ENCODE measurements around the gene SMIM35. TPM values are rescaled to one million over a fixed set of nuclear protein-coding genes. Genes with fewer than 3 reads are reported as not detected.

SMIM35 gene
- total and polyA plus RNA-seq, 2 of the 4 experiments (the other 2 are of a cell fraction), result not detected

DNA sequence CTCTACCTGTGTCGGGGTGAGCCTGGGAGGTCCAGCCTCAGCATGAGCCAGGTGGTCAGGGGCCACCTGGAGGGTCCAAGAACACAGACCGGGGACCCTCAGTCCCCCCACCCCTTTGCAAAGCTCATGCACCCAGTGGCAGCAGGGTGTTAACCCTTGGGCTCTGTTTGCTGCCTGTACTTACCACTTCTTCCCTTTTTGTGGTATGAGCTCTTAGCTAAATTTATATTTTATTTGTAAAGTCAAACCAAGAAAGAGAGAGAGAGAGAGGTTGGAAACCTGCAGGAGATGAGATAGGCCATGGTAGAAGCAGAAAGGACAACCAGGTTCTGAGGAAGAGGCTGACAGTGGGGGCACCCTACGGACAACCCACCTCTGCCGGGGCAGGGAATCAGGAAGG, 70.7 kb downstream of the SMIM35 start:
- no peak overlapping the region for H2BK120ac ChIP-seq (ENCODE audit: low read depth, low read length)
- no peak overlapping the region for H2AK5ac ChIP-seq (ENCODE audit: low read depth, low read length)
- BruUV-seq (replicated peaks), result no TSS peak
- no peaks in the 10 kb centered on the region for H3K4me1 ChIP-seq (ENCODE audit: control insufficient read depth, insufficient read depth, low read length)
- no peaks in the 10 kb centered on the region for H3K36me3 ChIP-seq (ENCODE audit: control insufficient read depth, insufficient read depth, low read length)
- no peak overlapping the region for H2AFZ ChIP-seq (replicated peaks; ENCODE audit: low read length, poor library complexity)
- H3K14ac ChIP-seq (replicated peaks; ENCODE audit: low read depth, low read length), result no peak overlapping the region
- in situ Hi-C loops (cut with MboI; ENCODE audit: low sequenced_read_pairs) (no loop called here), dilution Hi-C loops (cut with HindIII; ENCODE audit: low sequenced_read_pairs, unreplicated experiment) (no loop called here), intact Hi-C loops (cut with micrococcal nuclease) (no loop called here)
- POLR2A ChIA-PET (ENCODE audit: unreplicated experiment), result no interaction called here
- no peak overlapping the region for H3K27ac ChIP-seq (ENCODE audit: insufficient read depth, low read length)
- H3K4me3 ChIP-seq (ENCODE audit: insufficient read depth, low read depth, low read length), result no peak overlapping the region
- no peak overlapping the region for H3K4ac ChIP-seq (ENCODE audit: low read depth, low read length)
- no peak overlapping the region for H3K18ac ChIP-seq (ENCODE audit: low read depth, low read length)
- no peak for DNase-seq
- H3K79me1 ChIP-seq (ENCODE audit: low read depth in 1 of 2, low read length in 2 of 2), result no peaks in the 10 kb centered on the region
- no peaks in the 10 kb centered on the region for H3K27me3 ChIP-seq (ENCODE audit: control insufficient read depth, insufficient read depth, low read length)
- no peak overlapping the region for H3K9ac ChIP-seq (ENCODE audit: low read depth, low read length)
- no peak for ATAC-seq (ENCODE audit: low read depth)
- no peak overlapping the region for H4K91ac ChIP-seq (ENCODE audit: insufficient read depth, low read depth, low read length)
- H2AK9ac ChIP-seq (replicated peaks; ENCODE audit: low read depth, low read length, poor library complexity), result no peak overlapping the region
- H3K9me1 ChIP-seq (ENCODE audit: insufficient read depth, low read length), result no peaks in the 10 kb centered on the region
- no peak overlapping the region for H3K23ac ChIP-seq (ENCODE audit: low read depth, low read length)
- no peak overlapping the region for H4K5ac ChIP-seq (ENCODE audit: low read depth, low read length)
- CTCF ChIA-PET, result no interaction called here
- no peak overlapping the region for H4K8ac ChIP-seq (ENCODE audit: low read depth in 2 of 2, low read length in 2 of 2)
- H2BK20ac ChIP-seq (ENCODE audit: low read depth, low read length), result no peak overlapping the region
- no peak overlapping the region for H3K4me2 ChIP-seq (ENCODE audit: low read depth, low read length)
- whole genome bisulfite sequencing, 2 experiments (ENCODE audit: extremely low coverage in 2 of 2, insufficient read length in 1 of 2), result no CpG with 5 or more reads among the region's 4 CpGs
- no peak for TF ChIP-seq MAZ (IDR thresholded peaks at IDR 0.05; ENCODE audit: borderline replicate concordance, low read depth, low read length)
- no peak for TF ChIP-seq BHLHE40 (IDR thresholded peaks at IDR 0.05; ENCODE audit: low read depth, low read length)
- TF ChIP-seq RAD21 (IDR thresholded peaks at IDR 0.05; ENCODE audit: low read length), result no peak
- TF ChIP-seq, protein P1, sequence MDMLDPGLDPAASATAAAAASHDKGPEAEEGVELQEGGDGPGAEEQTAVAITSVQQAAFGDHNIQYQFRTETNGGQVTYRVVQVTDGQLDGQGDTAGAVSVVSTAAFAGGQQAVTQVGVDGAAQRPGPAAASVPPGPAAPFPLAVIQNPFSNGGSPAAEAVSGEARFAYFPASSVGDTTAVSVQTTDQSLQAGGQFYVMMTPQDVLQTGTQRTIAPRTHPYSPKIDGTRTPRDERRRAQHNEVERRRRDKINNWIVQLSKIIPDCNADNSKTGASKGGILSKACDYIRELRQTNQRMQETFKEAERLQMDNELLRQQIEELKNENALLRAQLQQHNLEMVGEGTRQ (IDR thresholded peaks at IDR 0.05; ENCODE audit: low read depth, low read length), result no peak
- TF ChIP-seq SMC3 (IDR thresholded peaks at IDR 0.05; ENCODE audit: low read depth, low read length), result no peak
- TF ChIP-seq RCOR1 (IDR thresholded peaks at IDR 0.05; ENCODE audit: insufficient replicate concordance, low read length), result no peak
- TF ChIP-seq CHD1 (IDR thresholded peaks at IDR 0.05; ENCODE audit: low read depth, low read length), result no peak
- no peak for TF ChIP-seq MXI1 (IDR thresholded peaks at IDR 0.05; ENCODE audit: borderline replicate concordance, low read depth, low read length)
- no peak for TF ChIP-seq FOS (IDR thresholded peaks at IDR 0.05; ENCODE audit: low read depth, low read length)
- no peak overlapping the region for H3K56ac ChIP-seq (ENCODE audit: extremely low read depth, insufficient read depth, low read length)
- no peaks in the 10 kb centered on the region for H4K20me1 ChIP-seq (ENCODE audit: insufficient read depth, low read length)
- H2BK15ac ChIP-seq (ENCODE audit: low read depth, low read length), result no peak overlapping the region
- no peak overlapping the region for H2BK5ac ChIP-seq (ENCODE audit: low read depth, low read length, poor library complexity, severe bottlenecking)
- no peaks in the 10 kb centered on the region for H3K9me3 ChIP-seq (ENCODE audit: control insufficient read depth, insufficient read depth, low read length)
